Measurements from ENCODE around the gene SNAP23. TPM values are rescaled to one million over a fixed set of nuclear protein-coding genes. Genes with fewer than 3 reads are reported as not detected.

SNAP23 gene
- total RNA-seq, result 158 and 193 TPM in 2 replicates

GRCh38 chr15:42495361-42496212 lies at the start of gene SNAP23:
Gene SNAP23 (plus strand): TSS chr15:42495634. CDS start chr15:42511847, 16,213 bp downstream.

GRCh38 chr15:42490671-42491538 lies 4.5 kb upstream of the SNAP23 start, which contains the start of gene ZNF106:
Gene ZNF106 (minus strand): TSS chr15:42491141. CDS start chr15:42472289, 18,852 bp downstream.

GRCh38 chr15:42548249-42549031 lies 53.0 kb downstream of the SNAP23 start, which contains the start of the genes HAUS2 and LRRC57:
Gene HAUS2 (plus strand): TSS chr15:42548838. CDS start chr15:42548873, 35 bp downstream.
Gene LRRC57 (minus strand): TSS chr15:42548793. CDS start chr15:42548434, 359 bp downstream.

GRCh38 chr15:42575188-42576039 lies 80.0 kb downstream of the SNAP23 start, which contains the start of gene STARD9:
Gene STARD9 (plus strand): TSS chr15:42575606. CDS start chr15:42575716, 110 bp downstream.

Other genes starting within 250 kb of the SNAP23 start
- gene GANC, start 222.4 kb upstream of the SNAP23 start, total RNA-seq, result 9.4 and 16.3 TPM in 2 replicates
- gene TMEM87A, start 222.2 kb upstream of the SNAP23 start, total RNA-seq, result 34.6 and 54.2 TPM in 2 replicates
- gene CAPN3, start 136.1 kb upstream of the SNAP23 start, total RNA-seq, result 0.32 and 0.94 TPM in 2 replicates
- 27.2 and 48.9 TPM in 2 replicates for gene ZNF106, start 4.5 kb upstream of the SNAP23 start, total RNA-seq
- gene LRRC57, start 53.2 kb downstream of the SNAP23 start, total RNA-seq, result 15.9 and 26.1 TPM in 2 replicates
- 24.4 and 25.7 TPM in 2 replicates for gene HAUS2, start 53.2 kb downstream of the SNAP23 start, total RNA-seq
- 19.1 and 28.1 TPM in 2 replicates for gene STARD9, start 80.0 kb downstream of the SNAP23 start, total RNA-seq
- gene CDAN1, start 241.5 kb downstream of the SNAP23 start, total RNA-seq, result 5.7 and 12.7 TPM in 2 replicates